NCI-H1105 (cell line): Measurements from ENCODE around the gene USP40.

Experiments used
- DNase-seq: peaks from one replicate; lab custom pipeline; 2025; lab: John Stamatoyannopoulos, UW

Gene USP40

GRCh38 chr2:233556881-233557736 is 9.5 kb downstream of the USP40 start:
- DNase-seq = no peak

DNA sequence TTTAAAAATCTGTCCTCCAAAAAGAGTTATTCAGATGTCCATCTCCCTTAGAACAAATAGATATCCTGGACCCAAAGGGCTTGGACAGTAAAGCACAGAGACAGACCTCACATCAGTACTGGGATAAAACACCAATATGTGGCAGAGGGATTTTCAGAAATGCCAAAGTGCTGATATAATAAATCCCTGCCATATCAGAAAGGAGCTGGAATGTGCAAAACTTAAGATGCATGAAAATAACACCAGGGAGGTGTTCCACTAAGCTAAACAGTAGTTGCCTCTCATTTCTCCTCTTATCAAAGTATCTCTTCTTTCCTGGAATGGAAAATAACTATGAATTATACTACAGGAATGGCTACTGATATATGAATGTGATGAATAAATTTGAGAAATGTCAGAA is 13.2 kb downstream of the USP40 start:
- no peak for DNase-seq

- no peak for DNase-seq
These were observed 15.1 kb downstream of the USP40 start for GRCh38 chr2:233551491-233551890.

GRCh38 chr2:233546774-233547173 is 19.8 kb downstream of the USP40 start:
- no peak for DNase-seq

GRCh38 chr2:233546101-233546500 is 20.5 kb downstream of the USP40 start:
- DNase-seq = no peak

- no peak for DNase-seq
These were observed 22.4 kb downstream of the USP40 start for GRCh38 chr2:233544200-233544610.

GRCh38 chr2:233542507-233542906 is 24.1 kb downstream of the USP40 start:
- DNase-seq = no peak

GRCh38 chr2:233538741-233539140 is 27.8 kb downstream of the USP40 start:
- no peak for DNase-seq

DNA sequence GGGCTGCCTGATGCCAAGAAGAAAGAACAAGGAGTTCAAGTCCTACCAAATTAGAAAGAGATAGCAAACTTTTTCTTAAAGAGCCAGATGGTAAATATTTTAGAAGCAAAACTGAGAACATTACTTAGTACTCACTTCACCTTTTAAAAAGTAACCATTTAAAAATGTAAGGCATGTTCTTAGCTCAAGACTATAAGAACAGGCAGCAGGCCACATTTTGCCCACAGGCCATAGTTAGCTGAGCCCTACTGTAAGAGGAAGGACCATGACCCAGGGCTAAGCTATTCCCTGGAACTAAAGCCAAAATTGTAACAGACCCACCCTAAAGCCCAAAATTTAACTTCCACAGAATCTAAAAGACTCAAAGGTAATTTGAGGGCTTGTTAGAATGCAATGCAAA is 31.3 kb downstream of the USP40 start:
- no peak for DNase-seq

GRCh38 chr2:233532971-233533370 is 33.6 kb downstream of the USP40 start:
- DNase-seq = no peak

GRCh38 chr2:233531955-233532354 is 34.6 kb downstream of the USP40 start:
- no peak for DNase-seq

DNA sequence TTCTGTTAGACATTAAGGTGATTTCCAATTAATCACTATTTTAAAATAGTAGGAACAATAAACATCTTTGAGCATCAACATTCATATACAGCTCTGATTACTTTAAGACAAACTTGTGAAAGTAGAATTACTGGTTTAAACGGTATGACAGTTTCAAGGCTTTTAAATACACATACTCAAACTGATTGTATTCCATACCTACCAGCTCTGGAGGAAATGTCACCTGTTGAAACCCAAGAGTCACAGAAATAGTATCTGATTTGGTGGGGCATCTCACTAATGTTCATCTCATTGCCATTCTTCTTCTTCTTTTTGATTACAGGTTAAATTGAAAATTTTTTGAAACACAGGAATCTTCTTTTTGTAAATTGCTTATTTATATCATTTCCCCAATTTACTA is 36.2 kb downstream of the USP40 start:
- DNase-seq = no peak

DNA sequence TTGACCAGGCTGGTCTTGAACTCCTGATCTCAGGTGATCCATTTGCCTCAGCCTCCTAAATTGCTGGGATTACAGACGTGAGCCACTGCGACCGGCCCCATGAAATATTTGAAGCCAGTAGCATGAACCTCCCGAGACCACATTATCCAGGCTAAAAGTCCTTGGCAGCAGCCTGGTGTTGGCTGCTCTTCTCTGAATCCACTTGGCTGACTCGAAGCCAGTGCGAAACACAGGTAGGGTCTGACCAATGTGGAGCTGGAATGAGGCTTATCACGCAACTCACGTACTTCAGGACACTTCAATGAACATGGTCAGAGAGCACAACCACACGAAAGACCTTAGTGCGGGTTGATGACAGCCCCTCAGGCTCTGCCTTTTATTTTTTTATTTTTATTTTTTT is 38.4 kb downstream of the USP40 start:
- no peak for DNase-seq

DNA sequence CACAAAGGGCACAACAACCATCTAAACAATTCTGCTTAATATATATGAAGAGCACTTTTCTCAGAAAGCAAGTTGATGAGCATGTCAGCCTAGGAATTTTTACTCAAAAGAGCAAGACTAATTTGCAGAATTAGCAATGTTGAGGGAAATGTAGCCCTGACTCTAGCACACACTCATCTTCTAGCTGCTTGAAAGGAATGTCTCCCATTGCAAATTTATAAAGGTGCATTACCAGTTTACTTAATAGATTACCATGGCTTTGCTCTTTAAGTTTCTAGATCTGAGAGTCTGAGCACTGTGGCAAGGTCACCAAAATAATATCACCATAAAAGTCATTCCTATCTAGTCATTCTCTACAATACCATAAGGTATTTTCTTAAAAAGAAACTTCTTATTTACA is 40.8 kb downstream of the USP40 start:
- DNase-seq = no peak

GRCh38 chr2:233519787-233520611 is 46.6 kb downstream of the USP40 start:
- DNase-seq = no peak

GRCh38 chr2:233513953-233514655 is 52.5 kb downstream of the USP40 start:
- DNase-seq = no peak

DNA sequence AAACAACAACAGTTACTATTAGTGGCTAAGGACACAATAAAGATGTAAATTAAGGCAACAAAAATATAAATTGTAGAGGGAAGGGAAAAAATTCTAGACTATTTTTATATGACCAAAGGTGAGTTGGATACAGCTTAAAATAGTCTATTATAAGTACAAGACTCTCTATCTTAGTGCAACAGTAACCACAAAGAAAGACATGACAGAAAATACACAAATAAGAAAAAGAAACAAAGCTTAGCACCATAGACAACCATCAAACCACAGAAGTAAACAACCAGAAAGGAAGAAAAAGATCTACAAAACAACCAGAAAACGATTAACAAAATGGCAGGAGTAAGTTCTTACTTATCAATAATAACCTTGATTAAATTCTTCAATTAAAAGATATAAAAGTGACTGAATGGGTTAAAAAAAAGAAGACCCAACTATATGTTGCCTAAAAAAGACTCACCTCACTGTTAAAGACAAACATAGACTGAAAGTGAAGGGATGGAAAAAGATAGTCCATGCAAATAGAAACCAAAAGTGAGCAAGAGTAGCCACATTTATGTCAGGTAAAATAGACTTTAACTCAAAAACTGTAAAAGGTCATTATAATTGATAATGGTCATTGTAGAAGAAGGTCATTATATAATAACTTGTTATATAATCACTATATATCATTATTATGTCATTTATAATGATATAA is 62.5 kb downstream of the USP40 start:
- no peak for DNase-seq

- no peak for DNase-seq
These were observed 63.1 kb downstream of the USP40 start for GRCh38 chr2:233503481-233503880.

- DNase-seq = no peak
These were observed 65.1 kb downstream of the USP40 start for GRCh38 chr2:233501198-233502076.

- DNase-seq = no peak
These were observed 66.7 kb downstream of the USP40 start for GRCh38 chr2:233499928-233500327.

GRCh38 chr2:233498126-233498525 is 68.5 kb downstream of the USP40 start:
- no peak for DNase-seq
